Gastrocnemius medialis (tissue), 4 donors: ENCODE data around the gene SEC61G.

Experiments used
- CTCF ChIP-seq, 5 experiments: fragments of 450-650 bp in 3 of 5; fragments of 200-600 bp in 2 of 5; sonication (generic) in 2 of 5; IDR thresholded peaks in 4 of 5; conservative IDR thresholded peaks in 1 of 5; 1 replicate in 4 of 5; 2 replicates in 1 of 5; pipeline ENCODE4 v1.5.1; 2016 to 2019; ENCODE audit warnings: antibody characterized with exemption in 5 of 5, mild to moderate bottlenecking in 3 of 5, moderate library complexity in 3 of 5
- POLR2A ChIP-seq, 2 donors: fragments of 450-650 bp; IDR thresholded peaks; one replicate each; pipeline ENCODE4 v1.6.1; 2017; ENCODE audit warnings: antibody characterized with exemption in 2 of 2, mild to moderate bottlenecking in 2 of 2, moderate library complexity in 2 of 2

- peak; percentile 32 to 68 (median 55) for TF ChIP-seq CTCF (IDR thresholded peaks at IDR 0.05 in 4 of 5, conservative IDR thresholded peaks at IDR 0.05 in 1 of 5)
- TF ChIP-seq POLR2A (IDR thresholded peaks at IDR 0.05): no peak
Measured at GRCh38 chr7:54788664-54789063, 29.7 kb upstream of the SEC61G start.
